Parathyroid adenoma (tissue), 2 donors: Measurements from ENCODE around the gene TENT5C.

ENCODE experiments used
- H2AFZ ChIP-seq: fragments of 300-600 bp; sonication (generic); one replicate; pipeline ENCODE4 v1.7.0; 2017; ENCODE audit warnings: antibody characterized with exemption, mild to moderate bottlenecking
- H3K27ac ChIP-seq: fragments of 300-600 bp; sonication (generic); one replicate; pipeline ENCODE4 v1.7.0; 2017
- H3K27me3 ChIP-seq: fragments of 300-600 bp; sonication (generic); one replicate; pipeline ENCODE4 v1.7.0; 2017; ENCODE audit warnings: low read length; ENCODE audit not compliant: control insufficient read depth, insufficient read depth
- H3K36me3 ChIP-seq: fragments of 300-600 bp; sonication (generic); one replicate; pipeline ENCODE4 v1.7.0; 2017; ENCODE audit warnings: low read length; ENCODE audit not compliant: control insufficient read depth, insufficient read depth
- H3K4me1 ChIP-seq: fragments of 300-600 bp; sonication (generic); one replicate; pipeline ENCODE4 v1.7.0; 2017; ENCODE audit warnings: control low read depth
- H3K4me2 ChIP-seq: fragments of 300-600 bp; sonication (generic); one replicate; pipeline ENCODE4 v1.7.0; 2017; ENCODE audit warnings: low read length
- H3K4me3 ChIP-seq: fragments of 300-600 bp; sonication (generic); one replicate; pipeline ENCODE4 v1.7.0; 2017; ENCODE audit warnings: low read depth, low read length
- H3K79me2 ChIP-seq: fragments of 300-600 bp; sonication (generic); one replicate; pipeline ENCODE4 v1.7.0; 2017; ENCODE audit warnings: control low read depth
- H3K9ac ChIP-seq: fragments of 300-600 bp; sonication (generic); one replicate; pipeline ENCODE4 v1.7.0; 2017; ENCODE audit warnings: mild to moderate bottlenecking
- H3K9me3 ChIP-seq: fragments of 300-600 bp; sonication (generic); one replicate; pipeline ENCODE4 v1.7.0; 2017; ENCODE audit warnings: low read length; ENCODE audit not compliant: control insufficient read depth
- TF ChIP-seq, protein P1 (sequence below): fragments of 300-600 bp; sonication (generic); IDR thresholded peaks from one replicate; pipeline ENCODE4 v1.7.0; 2017; ENCODE audit warnings: antibody characterized with exemption, mild to moderate bottlenecking
- donor health status: primary hyperparathyroidism.

The TENT5C gene

DNA sequence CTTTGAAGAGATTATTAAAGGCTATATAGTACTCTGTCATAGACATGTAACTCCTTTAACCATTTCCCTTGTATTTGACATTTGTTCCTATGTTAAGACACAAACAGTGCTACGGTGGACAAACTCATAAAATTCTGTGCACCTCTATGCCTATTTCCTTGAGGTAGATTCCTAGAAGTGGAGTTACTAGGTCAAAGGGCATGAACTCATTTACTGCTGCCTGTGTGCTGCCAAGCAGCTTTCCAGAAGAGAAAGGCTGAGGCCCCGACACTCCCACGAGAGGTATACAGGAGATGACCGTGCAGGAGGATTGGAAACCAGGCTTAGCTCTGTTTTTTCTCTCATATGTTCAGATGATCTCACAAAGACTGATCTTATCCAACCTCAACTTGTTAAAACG is 34.4 kb upstream of the TENT5C start:
- TF ChIP-seq, protein P1, sequence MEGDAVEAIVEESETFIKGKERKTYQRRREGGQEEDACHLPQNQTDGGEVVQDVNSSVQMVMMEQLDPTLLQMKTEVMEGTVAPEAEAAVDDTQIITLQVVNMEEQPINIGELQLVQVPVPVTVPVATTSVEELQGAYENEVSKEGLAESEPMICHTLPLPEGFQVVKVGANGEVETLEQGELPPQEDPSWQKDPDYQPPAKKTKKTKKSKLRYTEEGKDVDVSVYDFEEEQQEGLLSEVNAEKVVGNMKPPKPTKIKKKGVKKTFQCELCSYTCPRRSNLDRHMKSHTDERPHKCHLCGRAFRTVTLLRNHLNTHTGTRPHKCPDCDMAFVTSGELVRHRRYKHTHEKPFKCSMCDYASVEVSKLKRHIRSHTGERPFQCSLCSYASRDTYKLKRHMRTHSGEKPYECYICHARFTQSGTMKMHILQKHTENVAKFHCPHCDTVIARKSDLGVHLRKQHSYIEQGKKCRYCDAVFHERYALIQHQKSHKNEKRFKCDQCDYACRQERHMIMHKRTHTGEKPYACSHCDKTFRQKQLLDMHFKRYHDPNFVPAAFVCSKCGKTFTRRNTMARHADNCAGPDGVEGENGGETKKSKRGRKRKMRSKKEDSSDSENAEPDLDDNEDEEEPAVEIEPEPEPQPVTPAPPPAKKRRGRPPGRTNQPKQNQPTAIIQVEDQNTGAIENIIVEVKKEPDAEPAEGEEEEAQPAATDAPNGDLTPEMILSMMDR: no peak

DNA sequence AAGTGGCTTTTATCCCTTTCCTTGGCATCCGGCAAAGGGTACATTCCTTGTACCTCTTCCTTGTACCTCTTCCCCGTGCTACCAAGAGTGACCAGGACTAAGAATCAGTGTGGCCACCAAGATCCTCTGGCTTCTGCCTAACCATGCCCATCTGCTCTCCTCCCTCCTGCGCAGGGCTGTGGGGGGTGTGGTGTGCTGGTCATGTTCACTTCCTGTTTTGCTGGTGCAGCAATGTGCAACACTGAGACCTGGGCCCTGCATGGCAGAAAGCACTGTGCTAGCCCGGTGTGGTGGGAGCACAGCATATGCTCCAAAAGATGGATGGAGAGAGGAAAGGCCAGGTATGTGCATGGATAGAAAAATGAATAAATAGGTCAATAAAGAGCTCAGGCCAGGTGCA is 33.3 kb upstream of the TENT5C start:
- H3K27ac ChIP-seq: no peak overlapping the region
- H3K9ac ChIP-seq: no peak overlapping the region
- TF ChIP-seq, protein P1: no peak
- H3K4me1 ChIP-seq: no peaks in the 10 kb centered on the region
- H2AFZ ChIP-seq: no peak overlapping the region
- no peak overlapping the region for H3K4me3 ChIP-seq
- H3K79me2 ChIP-seq: no peaks in the 10 kb centered on the region
- no peaks in the 10 kb centered on the region for H3K36me3 ChIP-seq
- no peaks in the 10 kb centered on the region for H3K27me3 ChIP-seq
- no peak overlapping the region for H3K4me2 ChIP-seq
- H3K9me3 ChIP-seq: no peaks in the 10 kb centered on the region

More for the DNA sequence above, 34.4 kb upstream of the TENT5C start:
- Histone ChIP-seq H3K79me2 (no peaks in the 10 kb centered on the region), H3K36me3 (no peaks in the 10 kb centered on the region), H3K9ac (no peak overlapping the region), H3K9me3 (no peaks in the 10 kb centered on the region), H2AFZ (no peak overlapping the region), H3K27ac (no peak overlapping the region), H3K4me1 (no peaks in the 10 kb centered on the region), H3K4me3 (no peak overlapping the region), H3K4me2 (no peak overlapping the region), H3K27me3 (no peaks in the 10 kb centered on the region)

DNA sequence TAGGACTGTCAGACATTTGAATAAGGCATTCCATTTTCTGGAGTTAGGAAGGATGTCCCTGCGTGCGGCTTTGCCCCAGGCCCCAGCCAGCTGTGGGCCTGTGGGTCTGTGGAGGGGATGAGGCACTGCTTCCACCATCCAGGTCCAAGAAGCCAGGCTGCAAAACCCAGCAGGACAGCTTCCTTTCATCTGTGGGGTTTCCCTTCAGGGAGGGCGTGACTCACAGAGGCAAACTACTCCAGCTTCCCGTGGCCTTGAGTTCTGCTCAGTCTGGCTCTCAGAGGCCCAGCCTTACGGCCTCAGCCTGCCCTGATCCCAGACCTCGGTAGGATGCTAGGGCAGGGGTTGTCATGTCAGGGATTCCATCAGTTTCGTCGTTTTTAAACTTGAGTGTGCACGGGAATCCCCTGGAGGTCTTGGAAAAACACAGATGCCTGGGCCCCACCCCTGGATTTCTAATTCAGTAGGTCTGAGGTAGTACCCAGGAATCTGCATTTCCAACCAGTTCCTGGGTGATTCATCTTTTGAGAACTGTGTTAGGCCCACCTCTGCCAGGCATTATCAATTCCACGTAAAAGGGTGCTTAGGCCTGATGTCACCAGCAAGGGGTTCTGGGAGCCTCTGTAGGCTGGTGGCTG is 32.3 kb upstream of the TENT5C start:
- Histone ChIP-seq H3K9me3 (no peaks in the 10 kb centered on the region), H3K4me3 (no peak overlapping the region), H3K27me3 (no peaks in the 10 kb centered on the region), H3K4me2 (no peak overlapping the region), H3K9ac (no peak overlapping the region), H3K36me3 (no peaks in the 10 kb centered on the region), H3K4me1 (no peaks in the 10 kb centered on the region), H3K79me2 (no peaks in the 10 kb centered on the region), H2AFZ (no peak overlapping the region), H3K27ac (no peak overlapping the region)
- TF ChIP-seq, protein P1: no peak

DNA sequence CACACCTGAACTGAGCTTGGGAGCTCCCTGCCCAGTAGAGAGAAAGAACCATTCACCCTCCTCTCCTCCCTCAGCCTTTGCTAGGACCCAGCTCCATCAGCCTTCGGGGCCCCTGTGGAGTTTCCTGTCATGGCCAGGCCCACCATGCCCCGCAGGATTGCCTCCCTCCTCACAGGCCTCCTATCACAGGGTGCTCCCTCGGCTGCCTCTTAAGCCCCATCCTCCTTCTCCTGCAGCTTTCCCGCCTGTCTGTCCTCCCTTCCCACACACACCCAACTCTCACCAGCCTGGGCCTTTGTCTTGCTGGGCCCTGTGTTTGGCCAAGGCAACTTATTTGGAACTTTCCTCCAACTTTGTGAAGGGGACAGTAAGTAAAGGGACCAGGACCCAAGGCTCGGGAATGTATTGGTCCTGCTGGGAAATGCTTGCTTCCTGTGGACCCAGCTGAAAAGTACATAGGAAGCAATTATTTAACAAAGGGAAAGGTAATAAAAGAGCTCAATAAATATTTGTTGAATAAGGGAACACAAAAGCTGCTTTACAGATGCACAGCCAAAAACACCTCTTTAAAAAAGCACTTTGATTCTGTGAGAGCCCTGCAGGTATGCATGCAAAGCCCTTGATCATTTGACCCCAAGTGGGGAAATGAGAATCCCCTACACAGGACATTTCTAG is 31.6 kb upstream of the TENT5C start:
- H3K4me2 ChIP-seq: no peak overlapping the region
- H3K4me3 ChIP-seq: no peak overlapping the region
- H3K27me3 ChIP-seq: no peaks in the 10 kb centered on the region
- H3K36me3 ChIP-seq: no peaks in the 10 kb centered on the region
- TF ChIP-seq, protein P1: no peak
- no peaks in the 10 kb centered on the region for H3K79me2 ChIP-seq
- H3K27ac ChIP-seq: no peak overlapping the region
- no peaks in the 10 kb centered on the region for H3K9me3 ChIP-seq
- H2AFZ ChIP-seq: no peak overlapping the region
- H3K4me1 ChIP-seq: no peaks in the 10 kb centered on the region
- no peak overlapping the region for H3K9ac ChIP-seq
